ENCODE results near the gene BCL3.

Gene BCL3

GRCh38 chr19:44799627-44800346, 51.3 kb downstream of the BCL3 start:
- DNase-seq, result no peak

GRCh38 chr19:44800461-44800860, 52.0 kb downstream of the BCL3 start:
- DNase-seq, result peak; percentile 77

DNA sequence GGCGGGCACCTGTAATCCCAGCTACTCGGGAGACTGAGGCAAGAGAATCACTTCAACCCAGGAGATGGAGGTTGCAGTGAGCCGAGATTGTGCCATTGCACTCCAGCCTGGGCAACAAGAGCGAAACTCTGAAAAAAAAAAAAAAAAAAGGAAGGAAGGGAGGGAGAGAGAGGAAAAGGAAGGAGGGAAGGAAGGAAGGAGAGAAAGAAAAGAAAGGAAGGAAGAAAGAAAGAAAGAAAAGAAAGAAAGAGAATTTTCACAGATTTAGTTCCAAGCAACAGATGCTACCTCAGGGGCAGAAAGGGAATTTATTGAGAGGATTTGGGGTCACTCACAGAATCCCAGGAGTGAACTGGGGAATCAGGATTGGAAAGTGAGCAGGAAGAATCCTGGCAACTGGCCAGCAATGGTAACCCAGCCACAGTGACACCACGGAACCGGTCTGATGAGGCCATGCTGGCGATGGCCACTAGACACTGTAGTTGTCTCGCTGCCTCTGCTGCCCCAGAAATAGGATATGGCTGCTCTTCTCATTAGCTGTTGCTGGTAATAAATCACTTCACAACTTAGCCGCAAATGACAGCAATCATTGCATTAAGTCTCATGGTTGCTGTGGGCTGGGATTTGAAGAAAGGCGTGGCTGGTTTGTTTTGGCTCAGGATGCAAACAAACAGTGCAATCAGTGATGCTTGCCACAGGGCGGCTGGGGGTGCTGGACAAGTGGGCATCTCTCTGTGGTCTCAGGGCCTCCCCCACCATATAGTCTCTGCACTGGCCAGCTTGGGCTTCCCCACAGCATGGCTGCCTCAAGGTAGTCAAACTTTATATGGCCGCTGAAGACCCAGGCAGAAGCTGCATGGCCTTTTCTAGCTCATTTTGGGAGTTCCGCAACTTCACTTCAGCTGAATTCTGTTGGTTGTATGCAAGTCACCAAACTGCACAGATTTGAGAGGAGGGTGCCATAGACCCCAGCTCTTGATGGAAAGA, 55.2 kb downstream of the BCL3 start:
- no peak for DNase-seq

GRCh38 chr19:44806291-44806690, 57.8 kb downstream of the BCL3 start:
- no peak for DNase-seq

GRCh38 chr19:44807162-44807561, 58.7 kb downstream of the BCL3 start:
- DNase-seq, result no peak

DNA sequence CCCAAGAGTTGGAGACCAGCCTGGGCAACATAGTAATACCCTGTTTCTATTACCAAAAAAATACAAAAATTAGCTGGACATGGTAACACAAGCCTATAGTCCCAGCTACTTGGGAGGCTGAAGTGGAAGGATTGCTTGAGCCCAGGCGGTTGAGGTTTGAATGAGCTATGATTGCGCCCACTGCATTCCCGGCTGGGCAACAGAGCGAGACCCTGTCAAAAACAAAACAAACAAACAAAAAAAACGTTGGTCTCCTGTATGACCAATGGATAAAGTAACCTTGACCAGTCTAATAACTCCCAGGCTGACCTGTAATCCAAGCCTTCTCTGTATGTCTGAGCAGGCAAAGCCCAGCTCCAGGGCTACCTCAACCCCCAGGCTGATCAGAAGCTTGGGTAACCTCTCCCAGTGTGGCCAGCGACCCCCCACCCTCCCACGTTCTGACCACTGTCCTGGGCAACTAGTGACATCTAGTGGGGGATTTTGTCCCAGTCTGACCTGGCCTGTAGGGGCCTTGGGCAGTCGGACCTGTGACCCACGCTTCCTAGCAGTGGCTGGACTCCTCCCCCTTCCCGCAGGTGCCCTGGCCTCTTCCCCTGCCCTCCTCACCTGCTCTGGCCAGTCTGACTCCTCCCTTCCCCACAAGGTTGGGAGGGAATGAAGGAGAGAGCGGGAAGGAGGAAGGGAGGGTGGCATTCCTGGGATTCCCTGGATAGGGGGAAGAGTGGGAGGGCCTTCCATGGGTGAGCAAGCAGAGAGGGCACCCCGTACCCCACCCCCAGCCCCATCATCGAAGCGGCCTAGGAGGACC, 59.3 kb downstream of the BCL3 start:
- no peak for DNase-seq

DNA sequence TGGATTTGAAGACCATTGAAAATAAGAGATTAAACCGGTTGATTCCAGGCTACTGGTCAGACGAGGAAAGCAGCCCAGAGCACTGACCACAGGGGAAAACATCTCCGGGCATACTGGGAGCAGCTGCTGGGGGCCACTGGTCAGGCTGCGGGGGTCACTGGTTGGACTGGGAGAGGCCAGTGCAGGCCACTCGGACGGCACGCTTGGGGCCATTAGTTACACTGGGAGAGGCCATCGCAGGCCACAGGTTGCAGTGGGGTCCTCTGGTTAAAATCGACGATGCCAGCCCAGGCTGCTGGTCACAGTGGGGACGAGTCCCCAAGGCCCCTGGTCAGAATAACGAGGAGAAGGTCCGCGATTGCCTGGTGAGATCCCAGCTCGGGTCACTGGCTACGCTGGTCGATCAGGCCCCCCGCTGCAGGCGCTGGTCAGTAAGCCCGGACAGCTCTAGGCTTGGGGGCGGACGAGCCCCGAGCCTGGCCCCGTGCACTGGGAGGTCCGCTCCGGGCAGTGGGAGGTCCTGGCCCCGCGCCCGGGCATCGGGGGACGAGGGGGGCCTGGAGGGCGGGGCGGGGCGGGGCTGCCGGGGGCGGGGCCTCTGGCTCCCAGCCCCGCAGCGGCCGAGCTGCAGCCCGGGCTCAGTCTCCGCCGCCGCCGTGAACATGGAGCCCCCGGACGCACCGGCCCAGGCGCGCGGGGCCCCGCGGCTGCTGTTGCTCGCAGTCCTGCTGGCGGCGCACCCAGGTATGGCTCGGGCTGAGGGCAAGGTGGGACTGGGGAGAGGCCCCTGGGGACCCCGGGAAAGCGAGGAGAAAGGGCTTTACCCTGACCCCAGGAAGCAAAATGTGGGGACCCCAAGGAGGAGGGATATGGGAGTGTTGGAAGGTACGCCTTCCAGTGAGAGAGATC, 60.2 kb downstream of the BCL3 start, which contains the start of gene BCAM:
Gene BCAM, plus strand, starts transcription at position 641 of the 909 bp plus-strand sequence. Its CDS starts 22 bp downstream, at position 663.
- peak; percentile 86 for DNase-seq

Data from 8988T (cell line).